GM23338 (cell line): ENCODE data around the gene LHX5. TPM values are rescaled to one million over a fixed set of nuclear protein-coding genes. Genes with fewer than 3 reads are reported as not detected.

Experiments used
- ATAC-seq: fragments of 200-7000 bp; cut with Tn5 transposase; 3 replicates; pipeline ENCODE4 v1.9.1; 2020
- DNase-seq: peaks from one replicate; pipeline ENCODE4 v3.0.0-alpha.2; 2015; ENCODE audit warnings: low spot score
- H2AFZ ChIP-seq: fragments of 200-600 bp; sonication (generic); 2 replicates; pipeline ENCODE4 v1.8.0; 2016; ENCODE audit warnings: antibody characterized with exemption, mild to moderate bottlenecking, moderate library complexity
- H3F3A ChIP-seq: fragments of 200-600 bp; sonication (generic); replicated peaks from 2 replicates; pipeline ENCODE4 v1.8.0; 2017; ENCODE audit warnings: antibody characterized with exemption, mixed run types, low read depth
- H3K27ac ChIP-seq: fragments of 200-600 bp; sonication (generic); 2 replicates; pipeline ENCODE4 v1.6.1; 2016; ENCODE audit warnings: low read depth
- H3K27me3 ChIP-seq: fragments of 200-600 bp; sonication (generic); 2 replicates; pipeline ENCODE4 v1.8.0; 2016; ENCODE audit warnings: mild to moderate bottlenecking, mixed run types, moderate library complexity; ENCODE audit not compliant: insufficient read depth
- H3K36me3 ChIP-seq: fragments of 200-600 bp; sonication (generic); 2 replicates; pipeline ENCODE4 v1.8.0; 2016; ENCODE audit warnings: mild to moderate bottlenecking; ENCODE audit not compliant: insufficient read depth
- H3K4me1 ChIP-seq: fragments of 200-600 bp; sonication (generic); 2 replicates; pipeline ENCODE4 v1.8.0; 2016; ENCODE audit warnings: mild to moderate bottlenecking, moderate library complexity; ENCODE audit not compliant: insufficient read depth
- H3K4me2 ChIP-seq: fragments of 200-600 bp; sonication (generic); 2 replicates; pipeline ENCODE4 v1.7.1; 2017; ENCODE audit warnings: mixed run types
- H3K4me3 ChIP-seq: fragments of 200-600 bp; sonication (generic); 2 replicates; pipeline ENCODE4 v1.6.1; 2016; ENCODE audit warnings: mixed run types
- H3K79me2 ChIP-seq: fragments of 200-600 bp; sonication (generic); replicated peaks from 2 replicates; pipeline ENCODE4 v1.8.0; 2017; ENCODE audit warnings: mild to moderate bottlenecking; ENCODE audit not compliant: insufficient read depth
- H3K9me2 ChIP-seq: fragments of 200-600 bp; sonication (generic); 2 replicates; pipeline ENCODE4 v1.8.0; 2017; ENCODE audit not compliant: insufficient read depth
- H4K20me1 ChIP-seq: fragments of 200-600 bp; sonication (generic); replicated peaks from 2 replicates; pipeline ENCODE4 v1.8.0; 2017; ENCODE audit warnings: mild to moderate bottlenecking; ENCODE audit not compliant: insufficient read depth
- H3K27ac Mint-ChIP-seq: 2 replicates; pipeline ENCODE4 v1.8.0; 2020; ENCODE audit warnings: inconsistent platforms, mild to moderate bottlenecking, moderate library complexity, mixed read lengths
- H3K27me3 Mint-ChIP-seq: 3 replicates; pipeline ENCODE4 v1.8.0; 2022; ENCODE audit warnings: low read depth, mild to moderate bottlenecking, moderate library complexity, mixed read lengths, inconsistent platforms; ENCODE audit not compliant: insufficient read depth, poor library complexity
- H3K36me3 Mint-ChIP-seq: 3 replicates; pipeline ENCODE4 v1.8.0; 2021; ENCODE audit warnings: low read depth, mild to moderate bottlenecking, inconsistent platforms, moderate library complexity, mixed read lengths
- H3K4me1 Mint-ChIP-seq: 3 replicates; pipeline ENCODE4 v1.8.0; 2020; ENCODE audit warnings: mild to moderate bottlenecking, inconsistent platforms, mixed read lengths
- H3K4me3 Mint-ChIP-seq: 3 replicates; pipeline ENCODE4 v1.8.0; 2021; ENCODE audit warnings: moderate library complexity, mild to moderate bottlenecking, inconsistent platforms, mixed read lengths
- H3K9me3 Mint-ChIP-seq: 3 replicates; pipeline ENCODE4 v1.8.0; 2020; ENCODE audit warnings: moderate library complexity, mild to moderate bottlenecking, inconsistent platforms, mixed read lengths
- CREB1 ChIP-seq: fragments of 250-450 bp; sonication (Bioruptor Pico); IDR thresholded peaks from 2 replicates; pipeline ENCODE4 v1.5.0; 2020; ENCODE audit warnings: low read depth, mild to moderate bottlenecking, moderate library complexity
- EZH2 ChIP-seq: fragments of 200-600 bp; sonication (generic); IDR thresholded peaks from one replicate; pipeline ENCODE4 v1.8.0; 2017; ENCODE audit warnings: antibody characterized with exemption, mild to moderate bottlenecking, low read depth; ENCODE audit not compliant: unreplicated experiment
- EZH2phosphoT487 ChIP-seq: fragments of 200-600 bp; sonication (generic); IDR thresholded peaks from one replicate; pipeline ENCODE4 v1.8.1; 2018; ENCODE audit warnings: antibody characterized with exemption; ENCODE audit not compliant: unreplicated experiment
- JUNB ChIP-seq: IDR thresholded peaks from one replicate; pipeline ENCODE4 v1.6.1; 2016; ENCODE audit warnings: antibody characterized with exemption; ENCODE audit not compliant: unreplicated experiment
- NANOG ChIP-seq: IDR thresholded peaks from 2 replicates; pipeline ENCODE4 v1.6.1; 2016; ENCODE audit warnings: antibody characterized with exemption, borderline replicate concordance
- POLR2AphosphoS5 ChIP-seq: IDR thresholded peaks from 2 replicates; pipeline ENCODE4 v1.6.1; 2016; ENCODE audit warnings: antibody characterized with exemption, low read depth
- STAT1 ChIP-seq: IDR thresholded peaks from one replicate; pipeline ENCODE4 v1.6.1; 2016; ENCODE audit warnings: antibody characterized with exemption; ENCODE audit not compliant: unreplicated experiment
- ZNF114 ChIP-seq: fragments of 250-450 bp; sonication (Bioruptor Pico); IDR thresholded peaks from 2 replicates; pipeline ENCODE4 v1.5.0; 2020; ENCODE audit warnings: mild to moderate bottlenecking, moderate library complexity
- ZNF331 ChIP-seq: fragments of 250-450 bp; sonication (Bioruptor Pico); IDR thresholded peaks from 2 replicates; pipeline ENCODE4 v1.5.0; 2020; ENCODE audit warnings: low read depth, mild to moderate bottlenecking, moderate library complexity
- polyA plus RNA-seq: library from polyadenylated mRNA; unstranded; fragments of >200 nt; fragmentation: Nextera tagmentation; extraction: Ambion mirVana; gene quantifications from 2 replicates; pipeline ENCODE4 v1.2.1, GENCODE V29; 2016
- total RNA-seq: library from RNA; depleted of rRNA; stranded (reverse); fragments of >200 nt; shearing (Covaris generic); gene quantifications from 2 replicates; pipeline ENCODE4 v1.2.3, GENCODE V29; 2014
- TF ChIP-seq, protein P1 (sequence below): IDR thresholded peaks from one replicate; pipeline ENCODE4 v1.6.1; 2018; ENCODE audit warnings: antibody characterized with exemption; ENCODE audit not compliant: unreplicated experiment
- TF ChIP-seq, protein P2 (sequence below), 2 experiments: fragments of 200-600 bp in 1 of 2; sonication (generic) in 1 of 2; conservative IDR thresholded peaks; 2 replicates each; pipeline versions ENCODE4 v1.5.1 to v1.6.1; 2016 to 2017; ENCODE audit warnings: antibody characterized with exemption in 2 of 2, low read depth in 2 of 2, mild to moderate bottlenecking in 2 of 2, moderate library complexity in 1 of 2
- TF ChIP-seq, protein P3 (sequence below): fragments of 250-450 bp; sonication (Bioruptor Pico); IDR thresholded peaks from 2 replicates; pipeline ENCODE4 v1.5.0; 2020; ENCODE audit warnings: mild to moderate bottlenecking, moderate library complexity
- TF ChIP-seq, protein P4 (sequence below): IDR thresholded peaks from 2 replicates; pipeline ENCODE4 v1.6.1; 2016; ENCODE audit warnings: antibody characterized with exemption

Gene LHX5
- total and polyA plus RNA-seq, 2 experiments from 2014 or later: 0.18 TPM; not detected in 1

DNA sequence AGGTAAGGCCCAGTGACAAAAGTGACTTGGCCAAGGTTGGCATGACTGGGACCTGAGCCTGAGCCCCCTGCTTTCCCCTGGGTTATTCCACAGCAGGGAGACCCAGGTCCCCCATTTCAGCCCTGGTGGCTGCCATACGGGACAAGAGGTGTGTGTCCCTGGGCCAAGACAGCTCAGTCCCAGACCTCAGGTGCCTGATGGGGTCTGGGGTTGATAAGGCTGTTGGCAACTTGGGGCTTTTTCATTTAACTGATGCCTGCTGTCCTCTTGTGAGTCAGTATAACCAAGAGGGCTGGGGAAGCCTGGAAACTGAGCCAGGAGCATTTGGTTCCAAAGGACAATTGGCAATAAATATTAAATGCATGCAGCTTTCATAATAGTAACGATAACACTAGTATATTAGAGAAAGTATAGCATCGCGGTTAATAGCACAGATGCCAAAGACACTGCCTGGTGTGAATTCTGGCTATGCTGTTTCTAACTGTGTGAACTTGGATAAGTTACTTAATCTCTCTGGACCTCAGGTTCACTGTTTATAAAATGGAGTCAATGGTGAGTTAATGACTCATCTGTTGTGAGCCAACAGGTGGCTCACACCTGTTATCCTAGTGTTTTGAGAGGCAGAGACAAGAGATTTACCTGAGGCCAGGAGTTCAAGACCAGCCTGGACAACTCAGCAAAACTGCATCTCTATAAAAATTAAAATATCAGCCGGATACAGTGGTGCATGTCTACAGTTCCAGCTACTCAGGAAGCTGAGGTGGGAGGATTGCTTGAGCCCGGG, 48.6 kb downstream of the LHX5 start:
- no peak for ATAC-seq
- Mint-ChIP-seq H3K9me3 (no peaks in the 10 kb centered on the region), H3K36me3 (no peaks in the 10 kb centered on the region), H3K27ac (no peak overlapping the region), H3K4me3 (no peak overlapping the region; the same call in 2 of the 3 replicates), H3K27me3 (peaks cover 26% of the 10 kb centered on the region), H3K4me1 (peaks cover 14% of the 10 kb centered on the region)
- no peak for DNase-seq
- Histone ChIP-seq H3K9me2 (no peaks in the 10 kb centered on the region), H2AFZ (no peak overlapping the region), H3K36me3 (no peaks in the 10 kb centered on the region), H3K27me3 (no peaks in the 10 kb centered on the region), H3K79me2 (no peaks in the 10 kb centered on the region), H3F3A (0 out of 2 replicates have a peak, but pooled peaks cover 3% of the 10 kb centered on the region), H3K4me2 (no peak overlapping the region), H3K4me1 (0 out of 2 replicates have a peak, but pooled peaks cover 8% of the 10 kb centered on the region), H3K27ac (no peak overlapping the region), H3K4me3 (no peak overlapping the region), H4K20me1 (no peaks in the 10 kb centered on the region)
- TF ChIP-seq ZNF331 (CRISPR knock-in tag) (no peak), ZNF114 (CRISPR knock-in tag) (no peak), EZH2 (no peak), EZH2phosphoT487 (no peak), CREB1 (no peak), NANOG (no peak), POLR2AphosphoS5 (no peak), STAT1 (no peak), JUNB (no peak)
- TF ChIP-seq, protein P1, sequence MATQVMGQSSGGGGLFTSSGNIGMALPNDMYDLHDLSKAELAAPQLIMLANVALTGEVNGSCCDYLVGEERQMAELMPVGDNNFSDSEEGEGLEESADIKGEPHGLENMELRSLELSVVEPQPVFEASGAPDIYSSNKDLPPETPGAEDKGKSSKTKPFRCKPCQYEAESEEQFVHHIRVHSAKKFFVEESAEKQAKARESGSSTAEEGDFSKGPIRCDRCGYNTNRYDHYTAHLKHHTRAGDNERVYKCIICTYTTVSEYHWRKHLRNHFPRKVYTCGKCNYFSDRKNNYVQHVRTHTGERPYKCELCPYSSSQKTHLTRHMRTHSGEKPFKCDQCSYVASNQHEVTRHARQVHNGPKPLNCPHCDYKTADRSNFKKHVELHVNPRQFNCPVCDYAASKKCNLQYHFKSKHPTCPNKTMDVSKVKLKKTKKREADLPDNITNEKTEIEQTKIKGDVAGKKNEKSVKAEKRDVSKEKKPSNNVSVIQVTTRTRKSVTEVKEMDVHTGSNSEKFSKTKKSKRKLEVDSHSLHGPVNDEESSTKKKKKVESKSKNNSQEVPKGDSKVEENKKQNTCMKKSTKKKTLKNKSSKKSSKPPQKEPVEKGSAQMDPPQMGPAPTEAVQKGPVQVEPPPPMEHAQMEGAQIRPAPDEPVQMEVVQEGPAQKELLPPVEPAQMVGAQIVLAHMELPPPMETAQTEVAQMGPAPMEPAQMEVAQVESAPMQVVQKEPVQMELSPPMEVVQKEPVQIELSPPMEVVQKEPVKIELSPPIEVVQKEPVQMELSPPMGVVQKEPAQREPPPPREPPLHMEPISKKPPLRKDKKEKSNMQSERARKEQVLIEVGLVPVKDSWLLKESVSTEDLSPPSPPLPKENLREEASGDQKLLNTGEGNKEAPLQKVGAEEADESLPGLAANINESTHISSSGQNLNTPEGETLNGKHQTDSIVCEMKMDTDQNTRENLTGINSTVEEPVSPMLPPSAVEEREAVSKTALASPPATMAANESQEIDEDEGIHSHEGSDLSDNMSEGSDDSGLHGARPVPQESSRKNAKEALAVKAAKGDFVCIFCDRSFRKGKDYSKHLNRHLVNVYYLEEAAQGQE: no peak
- TF ChIP-seq, protein P2, sequence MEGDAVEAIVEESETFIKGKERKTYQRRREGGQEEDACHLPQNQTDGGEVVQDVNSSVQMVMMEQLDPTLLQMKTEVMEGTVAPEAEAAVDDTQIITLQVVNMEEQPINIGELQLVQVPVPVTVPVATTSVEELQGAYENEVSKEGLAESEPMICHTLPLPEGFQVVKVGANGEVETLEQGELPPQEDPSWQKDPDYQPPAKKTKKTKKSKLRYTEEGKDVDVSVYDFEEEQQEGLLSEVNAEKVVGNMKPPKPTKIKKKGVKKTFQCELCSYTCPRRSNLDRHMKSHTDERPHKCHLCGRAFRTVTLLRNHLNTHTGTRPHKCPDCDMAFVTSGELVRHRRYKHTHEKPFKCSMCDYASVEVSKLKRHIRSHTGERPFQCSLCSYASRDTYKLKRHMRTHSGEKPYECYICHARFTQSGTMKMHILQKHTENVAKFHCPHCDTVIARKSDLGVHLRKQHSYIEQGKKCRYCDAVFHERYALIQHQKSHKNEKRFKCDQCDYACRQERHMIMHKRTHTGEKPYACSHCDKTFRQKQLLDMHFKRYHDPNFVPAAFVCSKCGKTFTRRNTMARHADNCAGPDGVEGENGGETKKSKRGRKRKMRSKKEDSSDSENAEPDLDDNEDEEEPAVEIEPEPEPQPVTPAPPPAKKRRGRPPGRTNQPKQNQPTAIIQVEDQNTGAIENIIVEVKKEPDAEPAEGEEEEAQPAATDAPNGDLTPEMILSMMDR (conservative IDR thresholded peaks at IDR 0.05; ENCODE audit: low read depth in 2 of 2): no peak
- TF ChIP-seq, protein P3, sequence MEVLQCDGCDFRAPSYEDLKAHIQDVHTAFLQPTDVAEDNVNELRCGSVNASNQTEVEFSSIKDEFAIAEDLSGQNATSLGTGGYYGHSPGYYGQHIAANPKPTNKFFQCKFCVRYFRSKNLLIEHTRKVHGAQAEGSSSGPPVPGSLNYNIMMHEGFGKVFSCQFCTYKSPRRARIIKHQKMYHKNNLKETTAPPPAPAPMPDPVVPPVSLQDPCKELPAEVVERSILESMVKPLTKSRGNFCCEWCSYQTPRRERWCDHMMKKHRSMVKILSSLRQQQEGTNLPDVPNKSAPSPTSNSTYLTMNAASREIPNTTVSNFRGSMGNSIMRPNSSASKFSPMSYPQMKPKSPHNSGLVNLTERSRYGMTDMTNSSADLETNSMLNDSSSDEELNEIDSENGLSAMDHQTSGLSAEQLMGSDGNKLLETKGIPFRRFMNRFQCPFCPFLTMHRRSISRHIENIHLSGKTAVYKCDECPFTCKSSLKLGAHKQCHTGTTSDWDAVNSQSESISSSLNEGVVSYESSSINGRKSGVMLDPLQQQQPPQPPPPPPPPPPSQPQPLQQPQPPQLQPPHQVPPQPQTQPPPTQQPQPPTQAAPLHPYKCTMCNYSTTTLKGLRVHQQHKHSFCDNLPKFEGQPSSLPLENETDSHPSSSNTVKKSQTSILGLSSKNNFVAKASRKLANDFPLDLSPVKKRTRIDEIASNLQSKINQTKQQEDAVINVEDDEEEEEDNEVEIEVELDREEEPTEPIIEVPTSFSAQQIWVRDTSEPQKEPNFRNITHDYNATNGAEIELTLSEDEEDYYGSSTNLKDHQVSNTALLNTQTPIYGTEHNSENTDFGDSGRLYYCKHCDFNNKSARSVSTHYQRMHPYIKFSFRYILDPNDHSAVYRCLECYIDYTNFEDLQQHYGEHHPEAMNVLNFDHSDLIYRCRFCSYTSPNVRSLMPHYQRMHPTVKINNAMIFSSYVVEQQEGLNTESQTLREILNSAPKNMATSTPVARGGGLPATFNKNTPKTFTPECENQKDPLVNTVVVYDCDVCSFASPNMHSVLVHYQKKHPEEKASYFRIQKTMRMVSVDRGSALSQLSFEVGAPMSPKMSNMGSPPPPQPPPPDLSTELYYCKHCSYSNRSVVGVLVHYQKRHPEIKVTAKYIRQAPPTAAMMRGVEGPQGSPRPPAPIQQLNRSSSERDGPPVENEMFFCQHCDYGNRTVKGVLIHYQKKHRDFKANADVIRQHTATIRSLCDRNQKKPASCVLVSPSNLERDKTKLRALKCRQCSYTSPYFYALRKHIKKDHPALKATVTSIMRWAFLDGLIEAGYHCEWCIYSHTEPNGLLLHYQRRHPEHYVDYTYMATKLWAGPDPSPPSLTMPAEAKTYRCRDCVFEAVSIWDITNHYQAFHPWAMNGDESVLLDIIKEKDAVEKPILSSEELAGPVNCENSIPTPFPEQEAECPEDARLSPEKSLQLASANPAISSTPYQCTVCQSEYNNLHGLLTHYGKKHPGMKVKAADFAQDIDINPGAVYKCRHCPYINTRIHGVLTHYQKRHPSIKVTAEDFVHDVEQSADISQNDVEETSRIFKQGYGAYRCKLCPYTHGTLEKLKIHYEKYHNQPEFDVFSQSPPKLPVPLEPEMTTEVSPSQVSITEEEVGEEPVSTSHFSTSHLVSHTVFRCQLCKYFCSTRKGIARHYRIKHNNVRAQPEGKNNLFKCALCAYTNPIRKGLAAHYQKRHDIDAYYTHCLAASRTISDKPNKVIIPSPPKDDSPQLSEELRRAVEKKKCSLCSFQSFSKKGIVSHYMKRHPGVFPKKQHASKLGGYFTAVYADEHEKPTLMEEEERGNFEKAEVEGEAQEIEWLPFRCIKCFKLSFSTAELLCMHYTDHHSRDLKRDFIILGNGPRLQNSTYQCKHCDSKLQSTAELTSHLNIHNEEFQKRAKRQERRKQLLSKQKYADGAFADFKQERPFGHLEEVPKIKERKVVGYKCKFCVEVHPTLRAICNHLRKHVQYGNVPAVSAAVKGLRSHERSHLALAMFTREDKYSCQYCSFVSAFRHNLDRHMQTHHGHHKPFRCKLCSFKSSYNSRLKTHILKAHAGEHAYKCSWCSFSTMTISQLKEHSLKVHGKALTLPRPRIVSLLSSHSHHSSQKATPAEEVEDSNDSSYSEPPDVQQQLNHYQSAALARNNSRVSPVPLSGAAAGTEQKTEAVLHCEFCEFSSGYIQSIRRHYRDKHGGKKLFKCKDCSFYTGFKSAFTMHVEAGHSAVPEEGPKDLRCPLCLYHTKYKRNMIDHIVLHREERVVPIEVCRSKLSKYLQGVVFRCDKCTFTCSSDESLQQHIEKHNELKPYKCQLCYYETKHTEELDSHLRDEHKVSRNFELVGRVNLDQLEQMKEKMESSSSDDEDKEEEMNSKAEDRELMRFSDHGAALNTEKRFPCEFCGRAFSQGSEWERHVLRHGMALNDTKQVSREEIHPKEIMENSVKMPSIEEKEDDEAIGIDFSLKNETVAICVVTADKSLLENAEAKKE: no peak
- TF ChIP-seq, protein P4, sequence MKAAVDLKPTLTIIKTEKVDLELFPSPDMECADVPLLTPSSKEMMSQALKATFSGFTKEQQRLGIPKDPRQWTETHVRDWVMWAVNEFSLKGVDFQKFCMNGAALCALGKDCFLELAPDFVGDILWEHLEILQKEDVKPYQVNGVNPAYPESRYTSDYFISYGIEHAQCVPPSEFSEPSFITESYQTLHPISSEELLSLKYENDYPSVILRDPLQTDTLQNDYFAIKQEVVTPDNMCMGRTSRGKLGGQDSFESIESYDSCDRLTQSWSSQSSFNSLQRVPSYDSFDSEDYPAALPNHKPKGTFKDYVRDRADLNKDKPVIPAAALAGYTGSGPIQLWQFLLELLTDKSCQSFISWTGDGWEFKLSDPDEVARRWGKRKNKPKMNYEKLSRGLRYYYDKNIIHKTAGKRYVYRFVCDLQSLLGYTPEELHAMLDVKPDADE: no peak
